Astrocyte (in vitro differentiated cells and primary cell): ENCODE results near the gene TTLL1. TPM values are rescaled to one million over a fixed set of nuclear protein-coding genes. Genes with fewer than 3 reads are reported as not detected.

Experiments
- DNase-seq: peaks from one replicate; pipeline ENCODE4 v3.0.0-alpha.2; 2010; ENCODE audit warnings: low read depth
- FAIRE-seq: peaks from 2 replicates; lab custom pipeline; 2011; peaks lifted over from hg19 to GRCh38; lab: Jason Lieb, UNC
- H2AFZ ChIP-seq: 2 replicates; pipeline ENCODE4 v1.6.0; 2012; ENCODE audit warnings: low read depth, low read length, inconsistent platforms
- H3K27ac ChIP-seq: 2 replicates; pipeline ENCODE4 v1.5.1; 2011; ENCODE audit warnings: low read depth, low read length, inconsistent platforms
- H3K27me3 ChIP-seq: 2 replicates; pipeline ENCODE4 v1.6.0; 2011; ENCODE audit warnings: low read length, inconsistent platforms; ENCODE audit not compliant: insufficient read depth
- H3K36me3 ChIP-seq: 2 replicates; pipeline ENCODE4 v1.5.1; 2011; ENCODE audit warnings: low read length, inconsistent platforms; ENCODE audit not compliant: insufficient read depth
- H3K4me1 ChIP-seq: 2 replicates; pipeline ENCODE4 v1.5.1; 2011; ENCODE audit warnings: low read length, inconsistent platforms; ENCODE audit not compliant: insufficient read depth
- H3K4me2 ChIP-seq: 2 replicates; pipeline ENCODE4 v1.6.0; 2012; ENCODE audit warnings: low read length, inconsistent platforms
- H3K4me3 ChIP-seq: 2 replicates; pipeline ENCODE4 v1.5.1; 2011; ENCODE audit warnings: low read depth, mild to moderate bottlenecking, low read length, inconsistent platforms; ENCODE audit not compliant: insufficient read depth
- H3K79me2 ChIP-seq: 2 replicates; pipeline ENCODE4 v1.6.0; 2012; ENCODE audit warnings: mild to moderate bottlenecking, low read length, inconsistent platforms; ENCODE audit not compliant: insufficient read depth
- H3K9ac ChIP-seq: 2 replicates; pipeline ENCODE4 v1.6.0; 2012; ENCODE audit warnings: mild to moderate bottlenecking, low read length, inconsistent platforms
- H3K9me3 ChIP-seq: 2 replicates; pipeline ENCODE4 v1.5.1; 2012; ENCODE audit warnings: low read depth, mild to moderate bottlenecking, low read length, inconsistent platforms; ENCODE audit not compliant: insufficient read depth
- H4K20me1 ChIP-seq: 2 replicates; pipeline ENCODE4 v1.6.0; 2012; ENCODE audit warnings: low read length, inconsistent platforms; ENCODE audit not compliant: insufficient read depth
- H3K27ac Mint-ChIP-seq: one replicate; pipeline ENCODE4 v1.8.0; 2021; ENCODE audit warnings: mild to moderate bottlenecking, mixed read lengths; ENCODE audit not compliant: unreplicated experiment
- H3K27me3 Mint-ChIP-seq: one replicate; pipeline ENCODE4 v1.8.0; 2021; ENCODE audit warnings: low read depth, mixed read lengths; ENCODE audit not compliant: unreplicated experiment
- H3K36me3 Mint-ChIP-seq: one replicate; pipeline ENCODE4 v1.8.0; 2021; ENCODE audit warnings: low read depth, mixed read lengths; ENCODE audit not compliant: unreplicated experiment
- H3K4me1 Mint-ChIP-seq: one replicate; pipeline ENCODE4 v1.8.0; 2021; ENCODE audit warnings: low read depth, mixed read lengths; ENCODE audit not compliant: unreplicated experiment
- H3K4me3 Mint-ChIP-seq: one replicate; pipeline ENCODE4 v1.8.0; 2021; ENCODE audit warnings: mild to moderate bottlenecking, moderate library complexity, mixed read lengths; ENCODE audit not compliant: unreplicated experiment
- H3K9me3 Mint-ChIP-seq: one replicate; pipeline ENCODE4 v1.8.0; 2021; ENCODE audit warnings: mild to moderate bottlenecking, mixed read lengths; ENCODE audit not compliant: unreplicated experiment
- EZH2 ChIP-seq: IDR thresholded peaks from 2 replicates; pipeline ENCODE4 v1.6.1; 2012; ENCODE audit warnings: mild to moderate bottlenecking, low read length, inconsistent platforms; ENCODE audit not compliant: insufficient read depth
- total RNA-seq: library from RNA; stranded (reverse); gene quantifications from 2 replicates; pipeline ENCODE4 v1.2.1, GENCODE V29; 2021
- TF ChIP-seq, protein P1 (sequence below): IDR thresholded peaks from 2 replicates; pipeline ENCODE4 v1.5.1; 2011; ENCODE audit warnings: low read depth, mild to moderate bottlenecking, inconsistent platforms, low read length, moderate library complexity; ENCODE audit not compliant: insufficient read depth

The TTLL1 gene
- total RNA-seq, 1 donor from 2014 or later: 10.7 TPM

DNA sequence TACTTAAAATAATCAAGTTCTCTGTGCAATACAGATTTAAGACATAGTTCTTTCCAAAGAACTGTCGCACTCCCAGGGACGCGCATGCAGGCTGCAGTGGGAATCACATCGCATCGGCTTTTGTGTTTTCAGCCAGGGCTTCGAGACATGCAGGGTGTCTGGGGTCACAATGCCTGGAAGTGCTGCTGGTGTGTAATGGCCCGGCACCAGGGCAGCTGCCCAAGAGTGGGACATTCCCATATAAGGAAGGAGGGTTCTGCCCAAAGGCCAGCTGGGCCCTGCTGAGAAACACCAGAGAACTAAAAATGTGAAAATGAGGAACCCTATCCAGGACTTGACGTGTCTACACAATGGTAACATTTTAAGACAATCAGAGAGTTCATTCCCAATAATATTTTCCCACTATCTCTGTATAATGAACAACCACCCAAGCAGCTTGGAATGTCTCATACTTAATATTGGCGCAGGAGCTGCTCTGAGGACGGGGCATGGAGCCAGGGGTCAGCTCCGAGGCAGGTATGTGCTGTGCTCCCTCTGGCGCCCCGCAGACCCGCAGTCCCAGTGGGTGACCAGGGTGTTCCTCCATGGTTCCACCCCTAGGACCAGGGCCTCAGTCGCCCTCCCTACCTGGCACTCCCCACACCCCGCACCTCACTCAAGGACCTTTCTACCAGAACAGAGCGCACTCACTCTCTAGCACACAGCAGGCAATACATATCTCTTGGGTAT is 42.7 kb upstream of the TTLL1 start:
- no peaks in the 10 kb centered on the region for H3K27me3 Mint-ChIP-seq
- Histone ChIP-seq H2AFZ (no peak overlapping the region), H3K9me3 (no peaks in the 10 kb centered on the region), H3K4me3 (no peak overlapping the region), H3K79me2 (no peaks in the 10 kb centered on the region), H3K9ac (no peak overlapping the region), H3K27ac (no peak overlapping the region), H4K20me1 (peaks cover 9% of the 10 kb centered on the region), H3K4me2 (no peak overlapping the region), H3K36me3 (peaks cover 17% of the 10 kb centered on the region), H3K27me3 (no peaks in the 10 kb centered on the region), H3K4me1 (peaks cover 12% of the 10 kb centered on the region)
- H3K36me3 Mint-ChIP-seq: peaks cover 14% of the 10 kb centered on the region
- FAIRE-seq: no peak
- no peak for DNase-seq
- H3K9me3 Mint-ChIP-seq: no peaks in the 10 kb centered on the region
- TF ChIP-seq, protein P1, sequence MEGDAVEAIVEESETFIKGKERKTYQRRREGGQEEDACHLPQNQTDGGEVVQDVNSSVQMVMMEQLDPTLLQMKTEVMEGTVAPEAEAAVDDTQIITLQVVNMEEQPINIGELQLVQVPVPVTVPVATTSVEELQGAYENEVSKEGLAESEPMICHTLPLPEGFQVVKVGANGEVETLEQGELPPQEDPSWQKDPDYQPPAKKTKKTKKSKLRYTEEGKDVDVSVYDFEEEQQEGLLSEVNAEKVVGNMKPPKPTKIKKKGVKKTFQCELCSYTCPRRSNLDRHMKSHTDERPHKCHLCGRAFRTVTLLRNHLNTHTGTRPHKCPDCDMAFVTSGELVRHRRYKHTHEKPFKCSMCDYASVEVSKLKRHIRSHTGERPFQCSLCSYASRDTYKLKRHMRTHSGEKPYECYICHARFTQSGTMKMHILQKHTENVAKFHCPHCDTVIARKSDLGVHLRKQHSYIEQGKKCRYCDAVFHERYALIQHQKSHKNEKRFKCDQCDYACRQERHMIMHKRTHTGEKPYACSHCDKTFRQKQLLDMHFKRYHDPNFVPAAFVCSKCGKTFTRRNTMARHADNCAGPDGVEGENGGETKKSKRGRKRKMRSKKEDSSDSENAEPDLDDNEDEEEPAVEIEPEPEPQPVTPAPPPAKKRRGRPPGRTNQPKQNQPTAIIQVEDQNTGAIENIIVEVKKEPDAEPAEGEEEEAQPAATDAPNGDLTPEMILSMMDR: no peak
- no peak for TF ChIP-seq EZH2
- no peak overlapping the region for H3K27ac Mint-ChIP-seq
- H3K4me1 Mint-ChIP-seq: peaks cover 11% of the 10 kb centered on the region
- no peak overlapping the region for H3K4me3 Mint-ChIP-seq

DNA sequence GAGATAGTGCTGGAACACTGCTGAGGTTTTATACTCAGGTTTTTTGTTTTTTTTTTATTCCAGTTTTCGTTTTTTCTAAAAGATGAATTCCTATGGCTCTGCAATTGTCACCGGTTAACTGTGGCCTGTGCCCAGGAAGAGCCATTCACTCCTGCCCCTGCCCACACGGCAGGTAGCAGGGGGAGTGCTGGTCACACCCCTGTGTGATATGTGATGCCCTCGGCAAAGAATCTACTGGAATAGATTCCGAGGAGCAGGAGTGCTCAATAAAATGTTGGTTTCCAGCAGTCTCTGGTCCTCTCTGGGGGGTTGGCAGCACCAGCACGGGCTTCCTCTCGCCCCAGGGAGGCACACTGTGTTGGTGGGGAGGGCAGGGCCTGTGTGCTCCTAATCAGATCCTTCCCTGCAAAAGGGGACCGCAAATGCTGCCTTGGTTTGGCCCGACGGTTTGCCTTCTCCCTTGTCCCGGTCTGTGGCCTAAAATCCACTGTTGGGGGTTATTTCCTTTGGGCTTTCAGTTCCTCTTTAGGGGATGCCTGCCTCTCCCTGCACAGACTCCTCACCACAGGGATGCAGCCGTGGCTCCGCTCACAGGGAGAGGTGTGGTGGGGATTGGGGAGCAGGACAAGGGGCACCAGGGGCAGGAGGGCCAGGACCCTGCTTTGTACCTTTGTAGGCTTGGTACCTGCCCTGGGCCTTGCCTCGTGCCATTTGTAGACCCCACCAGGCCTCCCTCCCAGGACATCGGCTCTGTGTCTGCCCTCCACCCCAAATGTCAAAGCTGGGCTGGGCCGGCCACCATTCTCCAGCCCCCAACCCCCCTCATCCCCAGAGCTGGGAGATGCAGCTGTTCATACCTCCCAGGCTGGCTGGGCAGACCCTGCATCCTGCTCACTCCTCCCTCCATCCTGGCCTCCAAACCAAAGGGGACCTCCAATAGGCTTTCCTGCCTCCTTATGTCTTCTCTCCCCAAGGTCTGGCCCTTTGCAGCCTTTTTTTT is 40.5 kb upstream of the TTLL1 start:
- H2AFZ ChIP-seq: no peak overlapping the region
- Mint-ChIP-seq H3K4me3 (no peak overlapping the region), H3K27ac (no peak overlapping the region), H3K36me3 (peaks cover 9% of the 10 kb centered on the region), H3K4me1 (peaks cover 12% of the 10 kb centered on the region), H3K9me3 (no peaks in the 10 kb centered on the region), H3K27me3 (no peaks in the 10 kb centered on the region)
- no peak overlapping the region for H3K4me3 ChIP-seq
- FAIRE-seq: no peak
- H3K9me3 ChIP-seq: no peaks in the 10 kb centered on the region
- peaks cover 7% of the 10 kb centered on the region for H3K36me3 ChIP-seq
- no peaks in the 10 kb centered on the region for H3K79me2 ChIP-seq
- H3K27me3 ChIP-seq: no peaks in the 10 kb centered on the region
- H3K9ac ChIP-seq: no peak overlapping the region
- H4K20me1 ChIP-seq: no peaks in the 10 kb centered on the region
- H3K4me1 ChIP-seq: peaks cover 18% of the 10 kb centered on the region
- TF ChIP-seq EZH2: no peak
- TF ChIP-seq, protein P1: no peak
- H3K4me2 ChIP-seq: no peak overlapping the region
- no peak for DNase-seq
- H3K27ac ChIP-seq: no peak overlapping the region
